LNCAP (cell line): ENCODE data around the gene ERVV-1.

Experiments used
- CTCF ChIP-seq: fragments of 450-650 bp; IDR thresholded peaks from 2 replicates; pipeline ENCODE4 v1.5.1; 2017; ENCODE audit warnings: mild to moderate bottlenecking

ERVV-1 gene

GRCh38 chr19:53013621-53014020, at the start of gene ERVV-1:
Gene ERVV-1 (plus strand): TSS chr19:53013921. CDS start chr19:53014091, 170 bp downstream.
- no peak for TF ChIP-seq CTCF

- TF ChIP-seq CTCF = no peak
These were observed 45.9 kb upstream of the ERVV-1 start for GRCh38 chr19:52967772-52968171.

- no peak for TF ChIP-seq CTCF
These were observed 32.4 kb upstream of the ERVV-1 start for GRCh38 chr19:52981329-52981728.

GRCh38 chr19:52987221-52987620, 26.5 kb upstream of the ERVV-1 start:
- no peak for TF ChIP-seq CTCF

- TF ChIP-seq CTCF = no peak
These were observed 25.2 kb upstream of the ERVV-1 start for GRCh38 chr19:52988506-52988905.

- TF ChIP-seq CTCF = no peak
These were observed 22.8 kb upstream of the ERVV-1 start for GRCh38 chr19:52990759-52991418.

- no peak for TF ChIP-seq CTCF
These were observed 22.2 kb upstream of the ERVV-1 start for GRCh38 chr19:52991484-52991883.
